SK-N-SH treated with all-trans-retinoic acid at 6 μM for 48 hours (cell line): ENCODE measurements around the gene CCNB3.

Experiments used
- ATAC-seq: fragments of 200-7000 bp; cut with Tn5 transposase; 3 replicates; pipeline ENCODE4 v1.9.1; 2020; ENCODE audit warnings: mild to moderate bottlenecking, moderate library complexity
- ARNTL ChIP-seq: fragments of 450-650 bp; formaldehyde crosslinking; IDR thresholded peaks from 2 replicates; pipeline ENCODE4 v1.5.0; 2020; ENCODE audit warnings: low read depth, mild to moderate bottlenecking, moderate library complexity, borderline replicate concordance
- BACH2 ChIP-seq: fragments of 250-450 bp; sonication (Bioruptor Pico); IDR thresholded peaks from 2 replicates; pipeline ENCODE4 v1.9.0; 2021; ENCODE audit warnings: mild to moderate bottlenecking, borderline replicate concordance
- CSDC2 ChIP-seq: fragments of 250-450 bp; sonication (Bioruptor Pico); IDR thresholded peaks from 2 replicates; pipeline ENCODE4 v1.5.0; 2020; ENCODE audit warnings: mild to moderate bottlenecking, moderate library complexity
- GLIS3 ChIP-seq: fragments of 250-450 bp; sonication (Bioruptor Pico); IDR thresholded peaks from 2 replicates; pipeline ENCODE4 v1.5.0; 2020; ENCODE audit warnings: mild to moderate bottlenecking, moderate library complexity
- ISL1 ChIP-seq: fragments of 250-450 bp; sonication (Bioruptor Pico); IDR thresholded peaks from 2 replicates; pipeline ENCODE4 v2.1.2; 2022; ENCODE audit warnings: mild to moderate bottlenecking, moderate library complexity
- OSR1 ChIP-seq: fragments of 250-450 bp; sonication (Bioruptor Pico); IDR thresholded peaks from 2 replicates; pipeline ENCODE4 v1.8.0; 2022; ENCODE audit warnings: moderate library complexity, mild to moderate bottlenecking, inconsistent platforms
- PATZ1 ChIP-seq: fragments of 250-450 bp; sonication (Bioruptor Pico); IDR thresholded peaks from 2 replicates; pipeline ENCODE4 v1.8.0; 2020; ENCODE audit warnings: mild to moderate bottlenecking, moderate library complexity, borderline replicate concordance
- POU6F1 ChIP-seq: fragments of 250-450 bp; sonication (Bioruptor Pico); IDR thresholded peaks from 2 replicates; pipeline ENCODE4 v1.8.0; 2021; ENCODE audit warnings: low read depth, mild to moderate bottlenecking, moderate library complexity, borderline replicate concordance
- PPARA ChIP-seq: fragments of 250-450 bp; sonication (Bioruptor Pico); IDR thresholded peaks from 2 replicates; pipeline ENCODE4 v1.5.0; 2020; ENCODE audit warnings: mild to moderate bottlenecking, borderline replicate concordance
- SNAI2 ChIP-seq: fragments of 250-450 bp; sonication (Bioruptor Pico); IDR thresholded peaks from 2 replicates; pipeline ENCODE4 v1.5.0; 2020; ENCODE audit warnings: mild to moderate bottlenecking, moderate library complexity
- TCF4 ChIP-seq: fragments of 250-450 bp; sonication (Bioruptor Pico); IDR thresholded peaks from 2 replicates; pipeline ENCODE4 v1.8.0; 2021; ENCODE audit warnings: mild to moderate bottlenecking, moderate library complexity, borderline replicate concordance
- TOX ChIP-seq: fragments of 250-450 bp; sonication (Bioruptor Pico); IDR thresholded peaks from 2 replicates; pipeline ENCODE4 v1.8.0; 2021; ENCODE audit warnings: mild to moderate bottlenecking, moderate library complexity, borderline replicate concordance
- ZC3H10 ChIP-seq: fragments of 250-450 bp; sonication (Bioruptor Pico); IDR thresholded peaks from 2 replicates; pipeline ENCODE4 v1.5.1; 2021; ENCODE audit warnings: mild to moderate bottlenecking, moderate library complexity
- ZFP3 ChIP-seq: fragments of 250-450 bp; sonication (Bioruptor Pico); IDR thresholded peaks from 2 replicates; pipeline ENCODE4 v1.5.0; 2020; ENCODE audit warnings: mild to moderate bottlenecking, moderate library complexity
- ZFP30 ChIP-seq: fragments of 450-650 bp; formaldehyde crosslinking; IDR thresholded peaks from 2 replicates; pipeline ENCODE4 v1.5.0; 2022; ENCODE audit warnings: mild to moderate bottlenecking, moderate library complexity
- ZNF565 ChIP-seq: fragments of 450-650 bp; formaldehyde crosslinking; conservative IDR thresholded peaks from 2 replicates; pipeline ENCODE4 v1.5.0; 2020; ENCODE audit warnings: low read depth, mild to moderate bottlenecking, moderate library complexity
- ZNF70 ChIP-seq: fragments of 450-650 bp; formaldehyde crosslinking; IDR thresholded peaks from 2 replicates; pipeline ENCODE4 v1.5.0; 2020; ENCODE audit warnings: mild to moderate bottlenecking, moderate library complexity
- ZNF8 ChIP-seq: fragments of 450-650 bp; formaldehyde crosslinking; IDR thresholded peaks from 2 replicates; pipeline ENCODE4 v1.5.0; 2020; ENCODE audit warnings: mild to moderate bottlenecking, moderate library complexity
- TF ChIP-seq, protein P1 (sequence below): fragments of 250-450 bp; sonication (Bioruptor Pico); IDR thresholded peaks from 2 replicates; pipeline ENCODE4 v1.5.1; 2020; ENCODE audit warnings: low read depth, mild to moderate bottlenecking, moderate library complexity
- TF ChIP-seq, protein P2 (sequence below): fragments of 250-450 bp; sonication (Bioruptor Pico); IDR thresholded peaks from 2 replicates; pipeline ENCODE4 v1.5.0; 2020; ENCODE audit warnings: mild to moderate bottlenecking, moderate library complexity

The CCNB3 gene

GRCh38 chrX:50386520-50386919 lies 182.0 kb downstream of the CCNB3 start:
- no peak for ATAC-seq
- TF ChIP-seq ARNTL (CRISPR knock-in tag) (no peak), POU6F1 (CRISPR knock-in tag) (no peak), BACH2 (CRISPR knock-in tag) (no peak), ZFP30 (CRISPR knock-in tag) (no peak), GLIS3 (no peak), ISL1 (CRISPR knock-in tag) (no peak), PATZ1 (CRISPR knock-in tag) (no peak), TCF4 (no peak), ZNF8 (no peak), PPARA (CRISPR knock-in tag) (no peak), SNAI2 (CRISPR knock-in tag) (no peak), TOX (CRISPR knock-in tag) (no peak), OSR1 (no peak), ZFP3 (no peak)
- TF ChIP-seq, protein P1, sequence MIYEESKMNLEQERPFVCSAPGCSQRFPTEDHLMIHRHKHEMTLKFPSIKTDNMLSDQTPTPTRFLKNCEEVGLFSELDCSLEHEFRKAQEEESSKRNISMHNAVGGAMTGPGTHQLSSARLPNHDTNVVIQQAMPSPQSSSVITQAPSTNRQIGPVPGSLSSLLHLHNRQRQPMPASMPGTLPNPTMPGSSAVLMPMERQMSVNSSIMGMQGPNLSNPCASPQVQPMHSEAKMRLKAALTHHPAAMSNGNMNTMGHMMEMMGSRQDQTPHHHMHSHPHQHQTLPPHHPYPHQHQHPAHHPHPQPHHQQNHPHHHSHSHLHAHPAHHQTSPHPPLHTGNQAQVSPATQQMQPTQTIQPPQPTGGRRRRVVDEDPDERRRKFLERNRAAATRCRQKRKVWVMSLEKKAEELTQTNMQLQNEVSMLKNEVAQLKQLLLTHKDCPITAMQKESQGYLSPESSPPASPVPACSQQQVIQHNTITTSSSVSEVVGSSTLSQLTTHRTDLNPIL (CRISPR knock-in tag), result no peak
- TF ChIP-seq, protein P2, sequence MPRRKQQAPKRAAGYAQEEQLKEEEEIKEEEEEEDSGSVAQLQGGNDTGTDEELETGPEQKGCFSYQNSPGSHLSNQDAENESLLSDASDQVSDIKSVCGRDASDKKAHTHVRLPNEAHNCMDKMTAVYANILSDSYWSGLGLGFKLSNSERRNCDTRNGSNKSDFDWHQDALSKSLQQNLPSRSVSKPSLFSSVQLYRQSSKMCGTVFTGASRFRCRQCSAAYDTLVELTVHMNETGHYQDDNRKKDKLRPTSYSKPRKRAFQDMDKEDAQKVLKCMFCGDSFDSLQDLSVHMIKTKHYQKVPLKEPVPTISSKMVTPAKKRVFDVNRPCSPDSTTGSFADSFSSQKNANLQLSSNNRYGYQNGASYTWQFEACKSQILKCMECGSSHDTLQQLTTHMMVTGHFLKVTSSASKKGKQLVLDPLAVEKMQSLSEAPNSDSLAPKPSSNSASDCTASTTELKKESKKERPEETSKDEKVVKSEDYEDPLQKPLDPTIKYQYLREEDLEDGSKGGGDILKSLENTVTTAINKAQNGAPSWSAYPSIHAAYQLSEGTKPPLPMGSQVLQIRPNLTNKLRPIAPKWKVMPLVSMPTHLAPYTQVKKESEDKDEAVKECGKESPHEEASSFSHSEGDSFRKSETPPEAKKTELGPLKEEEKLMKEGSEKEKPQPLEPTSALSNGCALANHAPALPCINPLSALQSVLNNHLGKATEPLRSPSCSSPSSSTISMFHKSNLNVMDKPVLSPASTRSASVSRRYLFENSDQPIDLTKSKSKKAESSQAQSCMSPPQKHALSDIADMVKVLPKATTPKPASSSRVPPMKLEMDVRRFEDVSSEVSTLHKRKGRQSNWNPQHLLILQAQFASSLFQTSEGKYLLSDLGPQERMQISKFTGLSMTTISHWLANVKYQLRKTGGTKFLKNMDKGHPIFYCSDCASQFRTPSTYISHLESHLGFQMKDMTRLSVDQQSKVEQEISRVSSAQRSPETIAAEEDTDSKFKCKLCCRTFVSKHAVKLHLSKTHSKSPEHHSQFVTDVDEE (CRISPR knock-in tag), result no peak

- no peak for TF ChIP-seq PPARA (CRISPR knock-in tag)
- TF ChIP-seq TCF4, result no peak
- TF ChIP-seq POU6F1 (CRISPR knock-in tag), result no peak
- no peak for TF ChIP-seq CSDC2 (CRISPR knock-in tag)
- TF ChIP-seq ZNF565 (CRISPR knock-in tag), result no peak
- TF ChIP-seq ZC3H10 (CRISPR knock-in tag), result no peak
- no peak for TF ChIP-seq GLIS3
- TF ChIP-seq ZNF70 (CRISPR knock-in tag), result no peak
- TF ChIP-seq OSR1, result no peak
- no peak for TF ChIP-seq TOX (CRISPR knock-in tag)
- ATAC-seq, result no peak
These were observed 189.3 kb downstream of the CCNB3 start for GRCh38 chrX:50393902-50394301.
